GM19240 (cell line): ENCODE data around the gene TPRKB.
"Not testable (repeated sequence)": the region's sequence is repeated elsewhere in the genome, so short reads cannot be mapped to it uniquely, and the experiment has no call there.

ENCODE experiments used
- DNase-seq: peaks from one replicate; pipeline ENCODE4 v3.0.0; 2011; ENCODE audit warnings: low spot score; ENCODE audit not compliant: insufficient read length

Gene TPRKB

DNA sequence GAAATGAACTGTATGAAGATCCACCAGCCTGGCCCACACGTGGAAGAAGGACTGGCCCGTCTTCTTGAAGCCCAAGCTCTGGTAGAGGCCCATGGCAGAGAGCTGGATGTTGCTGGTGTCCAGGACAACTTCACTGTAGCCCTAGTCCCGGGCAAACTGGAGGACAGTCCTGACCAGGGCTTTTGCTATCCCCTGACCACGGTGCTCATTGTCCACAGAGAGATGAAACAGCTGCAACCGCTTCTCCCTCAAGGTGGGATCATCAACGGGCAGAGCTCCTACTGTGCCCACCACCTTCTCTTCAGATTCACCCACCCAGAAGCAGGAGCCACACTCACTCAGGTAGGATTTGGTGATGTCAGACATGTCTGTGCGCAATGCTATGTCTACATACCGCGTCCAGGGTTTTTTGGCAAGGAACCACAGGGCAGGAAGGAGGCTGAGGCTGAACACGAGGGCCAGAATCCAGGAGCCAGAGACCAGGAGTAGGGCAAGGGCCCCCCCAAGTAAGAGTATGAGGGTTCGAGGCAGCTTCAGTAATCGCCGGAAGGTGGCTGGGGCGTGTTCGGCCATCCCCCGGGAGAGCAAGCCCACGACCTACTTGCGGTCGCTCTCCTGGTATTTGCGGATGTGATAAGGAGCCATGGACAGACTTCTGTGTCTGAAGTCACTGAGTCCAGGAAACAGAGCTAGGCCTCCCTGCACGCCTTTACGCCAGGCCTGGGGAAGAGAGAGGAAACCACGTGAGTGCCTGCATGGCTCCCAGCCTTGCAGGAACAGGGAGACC lies 36.3 kb downstream of the TPRKB start:
- no peak for DNase-seq

DNA sequence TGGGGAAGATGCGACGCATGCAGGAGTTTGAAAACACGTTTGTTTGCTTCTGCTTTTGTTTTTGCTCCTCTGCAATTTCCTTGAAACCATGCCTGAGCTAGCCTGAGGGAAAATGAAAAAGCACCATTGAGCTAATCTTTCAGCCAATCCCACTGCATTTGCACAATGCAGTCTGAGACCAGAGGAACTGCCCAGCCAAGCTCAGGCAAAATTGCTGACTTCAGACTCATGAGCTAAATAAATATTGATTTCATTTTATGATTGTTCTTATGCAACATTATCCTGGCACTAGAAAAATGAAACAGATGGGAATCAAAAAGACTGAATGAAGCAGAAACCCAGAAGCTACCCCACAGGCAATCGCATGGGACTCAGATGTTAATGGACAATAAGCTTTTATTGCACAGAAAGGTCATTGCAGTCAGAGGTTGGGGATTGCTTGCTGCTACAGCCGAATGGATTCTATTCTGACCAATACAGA lies 37.0 kb downstream of the TPRKB start:
- DNase-seq = no peak

DNA sequence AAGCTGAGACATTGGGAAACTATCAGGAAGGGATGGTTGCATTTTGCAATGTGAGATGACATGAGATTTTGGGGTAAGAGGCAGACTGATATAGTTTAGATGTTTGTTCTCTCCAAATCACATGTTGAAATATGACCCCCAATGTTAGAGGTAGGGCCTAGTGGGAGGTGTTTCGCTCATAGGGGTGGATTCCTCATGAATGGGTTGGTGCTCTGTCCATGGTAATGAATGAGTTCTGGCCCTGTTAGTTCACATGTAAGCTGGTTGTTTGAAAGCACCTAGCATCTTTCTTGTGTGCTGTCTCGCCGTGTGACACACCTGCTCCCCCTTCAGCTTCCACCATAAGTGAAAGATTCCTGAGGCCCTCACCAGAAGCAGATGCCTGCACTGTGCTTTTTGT lies 37.7 kb downstream of the TPRKB start:
- DNase-seq = no peak

DNA sequence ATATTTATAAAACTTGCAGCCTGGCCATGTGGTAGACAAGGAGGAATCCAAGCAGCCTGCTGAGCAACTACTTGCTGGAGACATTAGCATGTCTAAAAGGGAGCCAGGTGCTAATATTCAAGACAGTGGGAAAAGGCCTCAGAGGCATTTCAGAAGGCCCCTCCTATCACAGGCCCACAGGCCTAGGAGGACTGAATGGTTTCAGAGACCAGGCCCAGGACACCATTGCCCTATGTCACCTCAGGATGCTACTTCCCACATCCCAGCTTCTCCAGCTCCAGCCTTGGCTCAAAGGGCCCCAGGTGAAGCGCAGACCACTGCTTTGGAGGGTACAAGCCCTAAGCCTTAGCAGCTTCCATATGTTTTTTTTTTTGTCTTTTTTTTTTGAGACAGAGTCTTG lies 39.0 kb downstream of the TPRKB start:
- no peak for DNase-seq

DNA sequence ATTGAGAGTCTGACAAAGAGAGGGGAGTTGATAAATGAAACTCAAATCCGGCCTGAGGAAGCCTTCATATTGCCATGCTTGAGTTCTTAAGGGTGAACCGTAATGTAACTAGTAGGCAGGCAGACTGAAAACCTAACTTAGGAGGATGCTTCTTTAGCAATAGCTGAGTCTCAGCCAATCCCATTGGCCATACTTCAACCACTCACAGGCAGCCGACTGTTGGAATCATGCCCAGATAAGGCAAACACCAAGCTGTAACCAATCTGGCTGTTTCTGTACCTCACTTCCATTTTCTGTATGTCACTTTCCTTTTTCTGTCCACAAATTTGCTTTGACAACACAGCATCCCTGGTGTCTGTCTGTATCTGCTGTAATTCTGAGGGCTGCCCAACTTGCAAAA lies 39.5 kb downstream of the TPRKB start:
- no peak for DNase-seq

DNA sequence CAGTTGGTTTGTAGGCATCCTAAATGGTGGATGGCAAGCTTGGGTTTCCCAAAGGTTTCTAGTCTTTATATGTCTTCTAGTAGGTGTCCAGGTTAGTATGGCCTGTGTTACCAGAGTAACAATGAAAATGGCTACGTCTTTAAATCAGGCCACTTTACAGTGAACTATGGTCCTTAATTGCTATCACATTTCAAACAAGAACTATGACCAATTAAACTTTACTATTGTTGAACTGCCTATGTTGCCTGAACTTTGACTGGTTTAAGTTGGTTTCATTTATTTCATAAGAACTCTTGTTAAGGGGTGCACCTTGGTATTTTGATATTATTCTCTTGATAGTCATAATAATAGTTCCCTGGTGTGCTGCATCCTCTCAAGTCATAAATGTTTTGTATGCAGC lies 40.2 kb downstream of the TPRKB start:
- DNase-seq = not testable (repeated sequence)

DNA sequence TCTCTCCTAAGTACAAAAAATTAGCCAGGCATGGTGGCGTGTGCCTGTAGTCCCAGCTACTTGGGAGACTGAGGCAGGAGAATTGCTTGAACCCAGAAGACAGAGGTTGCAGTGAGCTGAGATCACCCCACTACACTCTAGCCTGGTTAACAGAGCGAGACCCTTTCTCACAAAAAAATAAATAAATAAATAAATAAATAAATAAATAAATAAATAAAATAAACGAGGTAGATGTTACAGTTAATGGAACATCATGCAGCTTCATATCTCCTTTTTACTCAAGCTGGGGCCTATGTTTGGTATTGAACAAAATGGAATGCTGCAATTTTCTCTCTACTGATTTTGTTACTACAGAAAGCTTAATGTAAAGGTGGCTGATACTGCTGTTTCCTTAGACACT lies 40.6 kb downstream of the TPRKB start:
- DNase-seq = not testable (repeated sequence)

DNA sequence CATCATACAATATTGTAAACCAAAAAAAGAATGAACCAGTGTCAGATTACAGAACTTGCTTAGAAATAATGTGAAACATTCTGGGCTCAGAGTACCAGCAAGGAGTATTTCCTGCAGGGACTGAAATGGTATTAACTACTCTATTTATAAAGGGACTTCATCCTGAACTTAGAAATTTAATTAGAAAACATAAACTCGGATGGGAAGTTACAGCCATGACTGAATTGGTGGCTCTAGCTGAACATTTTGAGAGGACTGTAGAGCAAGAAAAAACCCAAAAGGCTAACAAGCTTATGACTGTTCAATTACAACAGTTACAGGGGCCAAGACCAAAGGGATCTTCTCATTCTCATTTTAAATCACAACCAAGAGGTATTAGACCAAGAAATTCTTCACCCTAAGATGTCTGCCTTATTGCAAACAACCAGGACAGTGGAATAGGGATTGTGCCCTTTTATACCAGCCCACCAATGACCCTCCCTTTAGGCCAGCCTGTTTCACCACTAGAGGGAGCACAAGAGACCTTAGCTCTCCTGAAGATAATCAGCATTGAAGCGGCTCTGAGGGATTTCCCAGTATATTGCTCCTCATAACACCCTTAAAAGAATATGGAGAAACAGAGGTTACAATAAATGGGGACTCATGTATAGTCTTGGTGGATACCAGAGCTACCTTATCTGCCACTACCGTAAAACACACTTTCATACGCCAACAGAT lies 46.6 kb downstream of the TPRKB start:
- not testable (repeated sequence) for DNase-seq

DNA sequence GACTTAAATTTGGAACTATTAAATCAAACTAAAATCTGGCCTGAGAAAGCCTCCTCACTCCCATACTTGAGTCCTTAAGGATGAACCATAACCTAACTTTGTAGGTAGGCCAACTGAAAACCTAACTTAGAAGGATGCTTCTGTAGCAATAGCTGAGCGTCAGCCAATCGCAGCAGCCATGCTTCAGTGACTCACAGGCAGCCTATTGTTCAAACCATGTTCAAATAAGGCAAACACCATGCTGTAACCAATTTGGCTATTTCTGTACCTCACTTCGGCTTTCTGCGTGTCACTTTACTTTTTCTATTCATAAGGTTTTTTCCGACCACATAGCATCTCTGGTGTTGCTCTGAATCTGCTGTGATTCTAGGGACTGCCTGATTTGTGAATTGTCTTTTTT lies 48.7 kb downstream of the TPRKB start:
- not testable (repeated sequence) for DNase-seq

DNA sequence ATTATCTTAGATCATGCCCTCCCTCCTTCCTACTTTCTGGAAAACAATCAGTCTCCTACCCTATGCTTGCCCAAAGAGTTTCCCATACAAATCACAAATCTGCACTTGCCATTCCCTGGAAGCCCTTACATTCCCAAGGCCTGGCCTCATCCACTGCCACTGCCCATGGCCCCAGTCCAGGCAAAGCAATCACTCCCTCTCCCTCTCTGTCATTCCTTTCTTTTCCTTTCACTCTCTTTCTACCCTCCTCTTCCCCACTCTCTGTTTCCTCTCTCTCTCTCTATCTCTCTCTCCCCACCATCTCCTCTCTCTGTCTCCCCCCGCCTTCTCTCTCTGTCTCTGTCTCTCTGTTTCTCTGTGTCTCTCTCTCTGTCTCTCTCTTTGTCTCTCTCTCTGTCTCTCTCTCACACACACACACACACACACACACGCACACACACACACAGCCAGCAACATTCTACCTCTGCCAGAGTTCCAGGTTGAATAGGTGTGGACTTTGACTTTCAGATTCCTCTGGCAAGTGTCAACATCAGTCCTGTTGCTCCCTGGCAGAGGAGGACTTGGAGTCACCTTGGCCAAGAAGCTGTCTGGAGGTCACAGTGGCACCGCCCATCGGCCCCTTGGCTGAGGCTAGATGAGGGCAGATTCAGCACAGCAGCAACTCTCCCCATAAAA lies 51.2 kb downstream of the TPRKB start:
- DNase-seq = no peak

DNA sequence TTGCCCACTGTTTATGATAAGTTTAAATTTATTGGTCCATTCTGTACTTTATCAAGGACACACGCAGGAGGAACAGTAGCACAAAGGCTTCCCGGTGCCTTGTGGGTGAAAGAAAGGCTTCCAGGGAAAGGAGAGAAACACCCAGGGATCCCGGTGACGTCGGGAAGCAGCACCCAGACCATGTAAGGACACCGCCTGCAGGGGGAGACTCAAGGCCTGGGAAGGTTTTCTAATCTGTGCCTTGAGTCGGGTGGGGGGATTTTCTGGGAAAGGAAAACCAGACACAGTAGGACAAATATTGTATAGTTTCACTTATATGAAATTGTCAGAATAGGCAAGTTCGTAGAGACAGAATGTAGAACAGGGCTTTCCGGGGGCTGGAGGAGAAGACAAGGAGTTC lies 52.2 kb downstream of the TPRKB start:
- DNase-seq = not testable (repeated sequence)

DNA sequence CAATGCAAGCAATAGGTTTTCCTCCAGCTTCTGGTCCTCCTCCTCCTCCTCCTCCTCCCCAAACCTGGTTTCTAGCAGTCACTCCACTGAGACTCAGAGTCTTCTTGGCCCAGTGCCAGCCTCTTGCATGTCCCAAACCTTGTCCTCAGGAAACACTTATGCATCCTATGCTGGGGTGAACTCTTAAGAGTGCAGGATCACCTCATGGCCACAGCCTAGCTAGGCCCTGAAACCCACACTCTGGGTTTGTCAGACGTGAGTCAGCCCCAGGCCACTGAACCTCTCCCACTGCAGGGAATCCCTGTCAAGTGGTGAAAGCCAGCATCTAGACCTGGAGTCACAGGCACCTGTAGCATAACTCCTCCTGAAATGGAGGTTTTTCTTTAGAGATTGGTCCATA lies 52.8 kb downstream of the TPRKB start:
- not testable (repeated sequence) for DNase-seq

DNA sequence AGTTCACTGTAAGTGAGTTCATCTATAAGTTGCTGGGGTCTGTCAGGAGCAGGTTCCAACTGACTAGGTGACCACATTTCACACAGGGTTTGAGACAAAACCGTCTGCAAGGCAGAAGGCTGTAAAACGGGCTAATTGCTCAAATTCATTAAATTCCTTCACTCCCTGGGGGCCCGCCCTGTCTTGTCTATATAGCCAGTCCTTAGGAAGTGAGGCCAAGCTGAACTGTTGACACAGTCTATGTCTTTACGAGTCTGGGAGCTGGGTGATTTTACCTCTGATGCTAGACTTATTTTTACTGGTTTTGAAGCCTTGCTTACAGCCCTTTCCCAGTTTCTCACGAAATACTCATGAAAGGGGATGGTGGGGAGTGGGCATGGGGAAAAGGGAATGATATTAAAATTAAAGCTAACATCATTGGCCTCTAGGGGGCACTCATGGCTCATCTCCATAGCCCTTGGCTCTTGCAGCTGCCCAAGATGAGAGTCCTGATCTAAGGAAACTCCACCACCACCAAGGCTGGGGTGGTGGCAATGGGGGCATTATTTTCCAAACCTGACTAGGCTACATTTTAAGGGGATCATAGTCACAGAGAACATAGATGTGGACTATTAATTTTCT lies 57.1 kb downstream of the TPRKB start:
- DNase-seq = not testable (repeated sequence)
